NCI-H774 (cell line): Measurements from ENCODE around the gene RUNX2.

Source experiments
- DNase-seq: peaks from one replicate; lab custom pipeline; 2025; lab: John Stamatoyannopoulos, UW

The RUNX2 gene

DNA sequence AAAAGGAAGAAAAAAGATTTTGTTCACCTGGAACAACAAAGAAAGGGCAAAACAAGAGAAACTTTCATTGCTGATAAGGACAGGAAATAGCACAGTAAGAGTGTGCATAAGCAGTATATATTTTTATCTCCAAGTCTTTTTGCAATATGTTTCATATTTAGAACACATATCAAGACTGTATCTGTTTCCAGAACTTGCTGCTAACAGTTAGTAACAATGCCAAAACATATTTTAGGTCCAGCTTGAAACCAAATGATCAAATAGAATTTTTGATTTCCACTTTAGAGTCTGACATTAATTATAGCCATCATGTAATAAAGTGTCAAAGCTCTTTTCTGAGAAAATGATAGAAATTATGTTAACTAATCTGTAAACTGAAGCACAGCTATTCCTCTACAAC is 193.1 kb downstream of the RUNX2 start:
- no peak for DNase-seq

DNA sequence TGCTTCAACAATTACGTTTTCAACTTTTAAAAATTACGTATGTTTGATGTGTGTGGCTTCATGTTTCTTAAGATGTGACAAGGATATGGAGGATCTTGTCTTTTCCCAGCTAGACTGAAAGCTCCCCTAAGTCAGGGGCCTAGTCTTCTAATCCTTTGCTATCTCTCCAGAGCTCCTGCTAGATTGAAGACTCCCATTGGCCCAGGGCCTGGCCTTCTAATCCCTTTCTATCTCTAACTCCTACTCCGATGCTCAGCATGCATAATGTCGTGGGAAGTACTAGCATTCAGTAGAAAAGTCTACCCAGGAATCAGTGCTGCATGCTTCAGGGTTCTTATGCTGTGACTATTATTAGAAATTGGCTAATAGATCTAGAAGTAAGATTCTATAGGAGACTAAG is 194.4 kb downstream of the RUNX2 start:
- DNase-seq, result no peak

- DNase-seq, result no peak
Measured at GRCh38 chr6:45527210-45527609, 199.1 kb downstream of the RUNX2 start.

DNA sequence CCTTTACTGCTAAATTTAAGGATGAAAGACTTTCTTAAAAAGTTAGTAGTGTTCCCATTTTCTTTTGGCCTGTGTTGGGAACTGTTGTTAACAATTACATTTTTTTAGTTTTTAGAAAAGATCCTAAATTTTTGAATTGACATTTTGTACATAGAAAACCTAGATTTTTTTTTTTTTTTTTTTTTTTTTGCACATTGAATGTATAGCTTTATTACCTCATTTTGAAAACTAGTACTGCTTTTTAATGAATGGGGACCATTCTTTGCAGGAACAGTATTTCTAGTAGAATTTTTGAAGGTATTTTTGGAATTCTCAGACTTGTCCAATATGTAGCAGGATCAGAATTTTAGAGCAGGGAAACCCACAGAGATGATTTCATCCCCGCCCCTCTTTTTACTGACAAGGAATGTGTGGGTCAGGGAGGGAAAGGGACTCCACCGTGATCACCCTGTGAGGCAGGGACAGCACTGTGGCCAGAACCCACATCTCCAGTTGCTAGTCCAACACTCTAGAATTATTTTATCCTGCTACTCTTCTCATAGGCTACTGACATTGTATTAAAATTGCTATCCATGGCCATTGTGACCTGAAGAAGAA is 204.0 kb downstream of the RUNX2 start:
- DNase-seq, result no peak

GRCh38 chr6:45532721-45533210 is 204.6 kb downstream of the RUNX2 start:
- no peak for DNase-seq

GRCh38 chr6:45533386-45533785 is 205.3 kb downstream of the RUNX2 start:
- no peak for DNase-seq

GRCh38 chr6:45535933-45536332 is 207.8 kb downstream of the RUNX2 start:
- no peak for DNase-seq

DNA sequence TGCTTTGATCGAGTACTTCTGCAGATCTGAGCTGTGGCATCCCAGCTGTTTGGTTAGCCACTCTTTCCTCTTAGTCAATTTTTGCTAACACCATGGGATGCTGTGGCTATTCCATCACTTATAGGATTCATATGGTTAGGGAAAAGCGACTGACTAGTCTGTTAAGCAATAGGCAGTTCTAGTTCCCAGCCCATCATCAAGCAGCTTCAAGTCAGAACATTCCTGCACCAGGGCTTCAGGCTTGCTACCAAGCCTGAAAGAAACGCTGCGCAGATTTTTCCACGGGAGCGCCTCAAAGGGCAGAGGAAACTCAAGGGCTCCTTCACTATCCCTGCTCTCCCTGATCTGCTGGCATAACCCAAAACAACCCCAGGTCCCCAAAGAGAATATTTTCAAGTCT is 209.4 kb downstream of the RUNX2 start:
- no peak for DNase-seq

DNA sequence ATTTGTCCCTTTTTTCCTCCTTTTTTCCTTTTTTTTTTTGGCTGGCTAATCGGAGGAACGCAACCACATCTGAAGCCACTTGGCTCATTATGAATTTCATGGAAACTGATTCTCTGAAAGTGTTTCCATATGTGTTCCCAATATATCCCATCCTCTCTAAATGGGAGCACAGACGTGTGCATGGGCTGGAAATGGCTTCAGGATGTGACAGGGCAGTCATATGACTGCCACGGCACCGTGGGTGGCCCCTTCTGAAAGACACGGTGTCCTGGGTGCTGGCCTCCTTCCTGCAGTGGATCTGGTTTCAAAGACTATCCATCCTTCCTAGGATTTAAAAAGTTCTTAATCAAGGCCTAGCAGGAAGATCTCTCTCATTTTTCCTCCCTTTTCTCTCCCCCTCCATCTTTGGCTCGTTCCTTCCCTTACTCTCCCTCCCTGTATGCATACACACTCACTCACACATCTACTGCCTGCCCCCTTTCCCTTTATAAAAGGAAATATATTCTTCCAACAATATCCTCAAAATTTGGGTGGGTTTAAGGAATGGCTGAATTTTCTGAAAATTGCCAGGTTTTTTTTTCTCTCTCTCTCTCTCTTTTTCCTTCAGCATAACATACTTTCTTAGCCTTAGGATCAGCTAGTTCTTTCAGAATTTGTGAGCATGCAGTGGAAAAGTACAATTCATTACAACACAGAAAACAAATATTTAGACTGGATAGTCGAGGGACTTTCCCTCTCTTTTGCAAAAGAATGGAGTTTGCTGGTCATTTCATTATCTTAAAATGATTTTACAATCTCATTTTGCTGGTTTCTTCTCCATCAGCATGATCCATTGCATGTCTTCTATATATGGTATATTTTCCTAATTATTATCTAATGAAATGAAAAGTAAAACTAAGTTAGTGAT is 210.8 kb downstream of the RUNX2 start:
- DNase-seq, result no peak

GRCh38 chr6:45540375-45540920 is 212.3 kb downstream of the RUNX2 start:
- DNase-seq, result no peak

- DNase-seq, result no peak
Measured at GRCh38 chr6:45541934-45542333, 213.8 kb downstream of the RUNX2 start.

GRCh38 chr6:45543298-45544235 is 215.4 kb downstream of the RUNX2 start:
- no peak for DNase-seq

GRCh38 chr6:45545416-45545815 is 217.3 kb downstream of the RUNX2 start:
- DNase-seq, result no peak

GRCh38 chr6:45548657-45549515 is 220.8 kb downstream of the RUNX2 start:
- DNase-seq, result no peak

DNA sequence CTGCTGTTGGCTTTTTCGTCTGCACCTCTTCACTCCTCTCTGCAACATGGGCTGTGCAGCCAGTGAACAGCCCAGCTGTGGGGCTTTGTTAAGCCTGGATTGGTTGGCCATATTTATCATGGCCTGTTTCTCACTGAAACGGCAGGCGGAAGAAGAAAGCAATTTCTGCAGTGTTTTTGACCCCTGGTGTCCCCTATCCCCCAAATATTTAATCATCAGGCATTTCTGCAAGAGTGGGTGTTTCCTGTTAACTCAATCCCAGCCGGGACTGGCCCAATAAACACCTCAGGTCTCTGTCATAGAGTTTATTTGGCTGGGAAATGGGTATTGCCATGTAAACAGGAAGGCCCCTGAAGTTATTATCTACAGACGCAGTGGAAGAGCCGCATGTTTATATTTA is 224.4 kb downstream of the RUNX2 start:
- no peak for DNase-seq

DNA sequence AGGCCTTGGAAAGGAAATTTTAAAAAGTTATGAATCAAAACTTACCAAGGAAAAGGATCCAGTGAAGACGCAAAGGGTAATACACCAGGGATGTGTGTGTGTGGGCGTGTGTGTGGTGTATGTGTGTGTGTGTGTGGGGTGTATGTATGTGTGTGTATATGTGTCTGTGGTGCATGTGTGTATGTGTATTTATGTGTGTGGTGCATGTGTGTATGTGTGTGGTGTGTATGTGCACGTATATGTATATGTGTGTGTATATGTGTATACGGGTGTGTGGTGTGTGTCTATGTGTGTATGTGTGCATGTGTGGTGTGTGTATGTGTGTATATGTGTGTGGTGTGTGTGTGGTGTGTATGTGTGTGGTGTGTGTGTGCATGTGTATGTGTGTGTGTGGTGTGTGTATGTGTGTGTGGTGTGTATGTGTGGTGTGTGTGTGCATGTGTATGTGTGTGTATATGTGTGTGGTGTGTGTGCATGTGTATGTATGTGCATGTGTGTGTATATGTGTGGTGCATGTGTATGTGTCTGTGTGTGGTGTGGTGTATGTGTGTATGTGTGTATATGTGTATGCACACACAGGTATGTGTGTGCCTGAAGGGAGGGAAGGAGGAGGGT is 225.7 kb downstream of the RUNX2 start:
- no peak for DNase-seq

DNA sequence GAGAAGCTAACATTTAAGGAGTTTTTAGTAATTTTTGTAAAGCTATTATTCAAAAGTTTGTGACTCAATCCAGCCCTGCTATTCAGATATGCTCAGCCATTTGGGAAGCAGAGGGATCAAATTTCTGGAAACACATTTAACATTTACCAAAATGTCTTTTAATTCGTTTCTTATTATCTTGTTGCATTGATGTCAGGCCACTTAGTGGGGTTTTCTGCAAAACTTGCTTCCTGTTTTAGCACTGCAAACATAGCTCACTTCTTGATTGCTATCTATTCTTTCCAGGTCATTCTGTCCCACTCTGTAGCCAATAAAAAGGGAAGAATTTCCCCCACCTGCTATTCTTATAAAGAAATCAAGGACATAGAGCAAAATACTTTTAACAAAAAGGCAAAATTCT is 226.5 kb downstream of the RUNX2 start:
- no peak for DNase-seq

DNA sequence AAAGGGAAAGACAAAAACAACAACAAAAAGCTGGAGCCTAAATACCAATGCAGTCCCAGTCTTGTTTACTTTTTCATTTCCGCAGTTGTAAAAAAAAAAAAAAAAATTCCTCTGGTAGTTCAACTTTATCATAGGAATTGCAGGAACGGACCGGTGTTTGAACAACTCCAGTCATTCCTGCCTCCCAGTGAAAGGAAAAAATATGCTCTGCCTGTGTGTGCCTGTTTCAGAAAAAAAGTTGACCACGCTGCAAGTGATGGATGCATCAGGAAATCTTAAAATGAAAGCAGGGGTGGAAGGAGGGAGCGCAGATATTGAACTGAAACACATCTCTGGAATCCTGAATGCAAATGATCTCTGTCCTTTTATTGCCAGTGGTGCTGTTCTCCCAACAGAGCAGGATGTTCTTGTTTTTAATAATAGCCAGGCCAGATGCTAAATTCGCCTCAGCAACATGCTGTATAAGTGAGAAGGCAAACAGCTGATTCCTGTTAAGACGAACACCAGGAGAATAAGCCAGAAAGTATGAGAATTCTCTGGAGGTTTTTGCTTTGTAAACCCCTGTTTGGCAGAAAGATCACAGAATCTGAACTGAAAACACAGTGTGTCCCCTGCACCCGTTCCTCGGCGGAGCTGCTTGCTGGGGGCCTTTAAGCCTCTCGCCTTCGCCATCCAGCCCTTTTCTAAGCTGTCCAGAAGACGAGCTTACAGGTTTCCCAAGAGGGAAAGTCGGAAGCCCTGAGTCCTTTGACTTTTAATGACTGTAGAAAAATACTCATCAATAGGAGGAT is 228.0 kb downstream of the RUNX2 start:
- no peak for DNase-seq

GRCh38 chr6:45556828-45557227 is 228.7 kb downstream of the RUNX2 start:
- no peak for DNase-seq

GRCh38 chr6:45557454-45557853 is 229.3 kb downstream of the RUNX2 start:
- DNase-seq, result no peak
